Activated CD8-positive, alpha-beta memory T cell treated with anti-CD3 and anti-CD28 coated beads, Interleukin-2, amount 10 ng/mL, durations not matched to agents 7 days and 5 days (primary cell): ENCODE results near the gene CREB5. TPM values are rescaled to one million over a fixed set of nuclear protein-coding genes. Genes with fewer than 3 reads are reported as not detected.
"Not testable (repeated sequence)": the region's sequence is repeated elsewhere in the genome, so short reads cannot be mapped to it uniquely, and the experiment has no call there.

Experiments
- ATAC-seq: fragments of 150-1000 bp; cut with Tn5 transposase; one replicate; pipeline ENCODE4 v1.10.0; 2021; ENCODE audit warnings: moderate library complexity
- CTCF ChIA-PET: fragments of 350-600 bp; sonication (Branson Sonifier 250); formaldehyde crosslinking; loops from one replicate; lab custom pipeline; 2021; ENCODE audit warnings: antibody characterized with exemption; lab: Charles Lee
- DNase-seq: peaks from one replicate; pipeline ENCODE4 v3.0.0-alpha.2; 2020
- H3K27ac Mint-ChIP-seq: one replicate; pipeline ENCODE4 v1.8.0; 2021; ENCODE audit warnings: mild to moderate bottlenecking, mixed read lengths
- H3K27me3 Mint-ChIP-seq: one replicate; pipeline ENCODE4 v1.8.0; 2021; ENCODE audit warnings: mixed read lengths
- H3K36me3 Mint-ChIP-seq: one replicate; pipeline ENCODE4 v1.8.0; 2021; ENCODE audit warnings: mild to moderate bottlenecking, mixed read lengths
- H3K4me1 Mint-ChIP-seq: one replicate; pipeline ENCODE4 v1.8.0; 2021; ENCODE audit warnings: mixed read lengths
- H3K4me3 Mint-ChIP-seq: one replicate; pipeline ENCODE4 v1.8.0; 2021; ENCODE audit warnings: mild to moderate bottlenecking, moderate library complexity, mixed read lengths
- H3K9me3 Mint-ChIP-seq: one replicate; pipeline ENCODE4 v1.8.0; 2022; ENCODE audit warnings: low read depth, mixed read lengths
- total RNA-seq, 2 experiments: library from RNA; stranded (reverse); gene quantifications; one replicate each; pipeline ENCODE4 v1.2.3, GENCODE V29; 2021

CREB5 gene
- total RNA-seq, 2 experiments from 2014 or later = not detected

GRCh38 chr7:28586736-28587135 is 174.4 kb downstream of the CREB5 start:
- Mint-ChIP-seq H3K36me3 (no peaks in the 10 kb centered on the region), H3K27me3 (peaks cover 4% of the 10 kb centered on the region), H3K27ac (no peak overlapping the region), H3K9me3 (no peaks in the 10 kb centered on the region), H3K4me3 (no peak overlapping the region), H3K4me1 (peaks cover 8% of the 10 kb centered on the region)
- DNase-seq (no peak), ATAC-seq (no peak)
- CTCF ChIA-PET = no interaction called here

- DNase-seq (no peak), ATAC-seq (no peak)
- H3K9me3 Mint-ChIP-seq = no peaks in the 10 kb centered on the region
- H3K4me1 Mint-ChIP-seq = peaks cover 8% of the 10 kb centered on the region
- H3K4me3 Mint-ChIP-seq = no peak overlapping the region
- H3K27ac Mint-ChIP-seq = no peak overlapping the region
- H3K36me3 Mint-ChIP-seq = no peaks in the 10 kb centered on the region
- peaks cover 4% of the 10 kb centered on the region for H3K27me3 Mint-ChIP-seq
- CTCF ChIA-PET = no interaction called here
These were observed 174.9 kb downstream of the CREB5 start for GRCh38 chr7:28587211-28587610.

- Mint-ChIP-seq H3K27me3 (peaks cover 4% of the 10 kb centered on the region), H3K27ac (no peak overlapping the region), H3K4me3 (no peak overlapping the region), H3K36me3 (no peaks in the 10 kb centered on the region), H3K9me3 (no peaks in the 10 kb centered on the region), H3K4me1 (peaks cover 8% of the 10 kb centered on the region)
- ATAC-seq (no peak), DNase-seq (no peak)
- CTCF ChIA-PET = interaction anchor here (0.5 kb wide), 1 partner anchor 9 kb away, joined by 4 read pairs; no protein-coding TSS in a partner anchor
These were observed 176.3 kb downstream of the CREB5 start for GRCh38 chr7:28588602-28589001.

- Mint-ChIP-seq H3K9me3 (no peaks in the 10 kb centered on the region), H3K4me3 (no peak overlapping the region), H3K27ac (peak overlapping the region; percentile 4), H3K27me3 (no peaks in the 10 kb centered on the region), H3K36me3 (no peaks in the 10 kb centered on the region), H3K4me1 (peaks cover 8% of the 10 kb centered on the region)
- ATAC-seq (no peak), DNase-seq (no peak)
- CTCF ChIA-PET = no interaction called here
These were observed 178.8 kb downstream of the CREB5 start for GRCh38 chr7:28591041-28591674.

- Mint-ChIP-seq H3K9me3 (no peaks in the 10 kb centered on the region), H3K4me1 (peaks cover 8% of the 10 kb centered on the region), H3K27me3 (no peaks in the 10 kb centered on the region), H3K27ac (no peak overlapping the region), H3K36me3 (no peaks in the 10 kb centered on the region), H3K4me3 (no peak overlapping the region)
- no peak for ATAC-seq
- no peak for DNase-seq
- CTCF ChIA-PET = no interaction called here
These were observed 179.5 kb downstream of the CREB5 start for GRCh38 chr7:28591725-28592349.

- ATAC-seq (no peak), DNase-seq (no peak)
- H3K27me3 Mint-ChIP-seq = no peaks in the 10 kb centered on the region
- no peak overlapping the region for H3K27ac Mint-ChIP-seq
- H3K36me3 Mint-ChIP-seq = no peaks in the 10 kb centered on the region
- no peaks in the 10 kb centered on the region for H3K9me3 Mint-ChIP-seq
- peaks cover 8% of the 10 kb centered on the region for H3K4me1 Mint-ChIP-seq
- no peak overlapping the region for H3K4me3 Mint-ChIP-seq
- CTCF ChIA-PET = no interaction called here
These were observed 180.5 kb downstream of the CREB5 start for GRCh38 chr7:28592861-28593260.

- Mint-ChIP-seq H3K27me3 (no peaks in the 10 kb centered on the region), H3K4me1 (peaks cover 8% of the 10 kb centered on the region), H3K36me3 (no peaks in the 10 kb centered on the region), H3K27ac (no peak overlapping the region), H3K9me3 (no peaks in the 10 kb centered on the region), H3K4me3 (no peak overlapping the region)
- DNase-seq (no peak), ATAC-seq (no peak)
- CTCF ChIA-PET = no interaction called here
These were observed 182.8 kb downstream of the CREB5 start for GRCh38 chr7:28595076-28595475.

GRCh38 chr7:28595801-28596200 is 183.5 kb downstream of the CREB5 start:
- no peak for ATAC-seq
- Mint-ChIP-seq H3K4me1 (peaks cover 8% of the 10 kb centered on the region), H3K9me3 (no peaks in the 10 kb centered on the region), H3K4me3 (no peak overlapping the region), H3K27ac (no peak overlapping the region), H3K36me3 (no peaks in the 10 kb centered on the region), H3K27me3 (no peaks in the 10 kb centered on the region)
- CTCF ChIA-PET = no interaction called here
- DNase-seq = no peak

- H3K4me1 Mint-ChIP-seq = peaks cover 2% of the 10 kb centered on the region
- H3K9me3 Mint-ChIP-seq = no peaks in the 10 kb centered on the region
- H3K4me3 Mint-ChIP-seq = no peak overlapping the region
- H3K27ac Mint-ChIP-seq = no peak overlapping the region
- no peaks in the 10 kb centered on the region for H3K36me3 Mint-ChIP-seq
- CTCF ChIA-PET = no interaction called here
- no peaks in the 10 kb centered on the region for H3K27me3 Mint-ChIP-seq
- DNase-seq (no peak), ATAC-seq (no peak)
These were observed 184.1 kb downstream of the CREB5 start for GRCh38 chr7:28596245-28596935.

- DNase-seq (no peak), ATAC-seq (no peak)
- Mint-ChIP-seq H3K36me3 (no peaks in the 10 kb centered on the region), H3K9me3 (no peaks in the 10 kb centered on the region), H3K27me3 (no peaks in the 10 kb centered on the region), H3K4me3 (no peak overlapping the region), H3K4me1 (no peaks in the 10 kb centered on the region), H3K27ac (no peak overlapping the region)
- CTCF ChIA-PET = no interaction called here
These were observed 185.0 kb downstream of the CREB5 start for GRCh38 chr7:28597284-28597683.

GRCh38 chr7:28598037-28598436 is 185.7 kb downstream of the CREB5 start:
- CTCF ChIA-PET, H3K9me3 Mint-ChIP-seq, DNase-seq, H3K27me3 Mint-ChIP-seq, ATAC-seq, H3K36me3 Mint-ChIP-seq, H3K4me1 Mint-ChIP-seq, H3K27ac Mint-ChIP-seq, H3K4me3 Mint-ChIP-seq: not testable (repeated sequence)

- H3K36me3 Mint-ChIP-seq = no peaks in the 10 kb centered on the region
- no peaks in the 10 kb centered on the region for H3K4me1 Mint-ChIP-seq
- CTCF ChIA-PET = no interaction called here
- H3K9me3 Mint-ChIP-seq = no peaks in the 10 kb centered on the region
- no peak overlapping the region for H3K27ac Mint-ChIP-seq
- DNase-seq (no peak), ATAC-seq (no peak)
- no peaks in the 10 kb centered on the region for H3K27me3 Mint-ChIP-seq
- no peak overlapping the region for H3K4me3 Mint-ChIP-seq
These were observed 186.3 kb downstream of the CREB5 start for GRCh38 chr7:28598586-28598985.

- Mint-ChIP-seq H3K4me3 (no peak overlapping the region), H3K4me1 (no peaks in the 10 kb centered on the region), H3K27ac (no peak overlapping the region), H3K9me3 (no peaks in the 10 kb centered on the region), H3K27me3 (no peaks in the 10 kb centered on the region), H3K36me3 (no peaks in the 10 kb centered on the region)
- DNase-seq = no peak
- CTCF ChIA-PET = no interaction called here
- no peak for ATAC-seq
These were observed 187.1 kb downstream of the CREB5 start for GRCh38 chr7:28599411-28599810.

- CTCF ChIA-PET = no interaction called here
- H3K36me3 Mint-ChIP-seq = no peaks in the 10 kb centered on the region
- H3K9me3 Mint-ChIP-seq = no peaks in the 10 kb centered on the region
- ATAC-seq (no peak), DNase-seq (no peak)
- no peaks in the 10 kb centered on the region for H3K4me1 Mint-ChIP-seq
- no peak overlapping the region for H3K4me3 Mint-ChIP-seq
- peaks cover 3% of the 10 kb centered on the region for H3K27me3 Mint-ChIP-seq
- no peak overlapping the region for H3K27ac Mint-ChIP-seq
These were observed 190.0 kb downstream of the CREB5 start for GRCh38 chr7:28602282-28602681.
